ENCODE data around the gene JAML.

JAML gene

GRCh38 chr11:118239509-118240205, 14.8 kb upstream of the JAML start:
- no peak for DNase-seq

DNA sequence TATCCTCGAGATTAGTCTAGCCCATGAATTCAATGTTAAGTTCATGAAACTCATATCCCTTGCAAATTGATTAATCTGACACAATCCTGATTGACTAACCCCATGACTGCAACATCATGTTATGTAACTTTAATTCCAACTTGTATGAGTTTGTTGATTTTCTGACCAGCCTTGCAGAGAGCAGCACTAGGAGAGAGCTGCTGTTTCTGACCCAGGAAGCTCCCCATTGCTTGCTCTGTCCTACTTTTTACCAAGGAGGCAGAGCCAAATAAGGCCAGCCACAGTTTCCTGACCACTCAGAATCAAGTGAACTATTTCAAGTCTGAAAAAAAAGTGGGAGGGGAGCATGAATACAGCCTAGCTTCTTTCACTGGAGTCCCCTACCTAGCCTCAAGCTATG, 14.1 kb upstream of the JAML start:
- no peak for DNase-seq

- DNase-seq: no peak
These were observed 13.6 kb upstream of the JAML start for GRCh38 chr11:118238421-118238820.

- DNase-seq: no peak
These were observed 11.4 kb upstream of the JAML start for GRCh38 chr11:118236170-118236569.

GRCh38 chr11:118234833-118235232, 10.0 kb upstream of the JAML start:
- no peak for DNase-seq

GRCh38 chr11:118233850-118234249, 9.0 kb upstream of the JAML start:
- no peak for DNase-seq

- no peak for DNase-seq
These were observed 8.6 kb upstream of the JAML start for GRCh38 chr11:118233377-118233776.

- DNase-seq: no peak
These were observed 7.8 kb upstream of the JAML start for GRCh38 chr11:118232659-118233058.

- no peak for DNase-seq
These were observed 6.7 kb upstream of the JAML start for GRCh38 chr11:118231461-118231860.

DNA sequence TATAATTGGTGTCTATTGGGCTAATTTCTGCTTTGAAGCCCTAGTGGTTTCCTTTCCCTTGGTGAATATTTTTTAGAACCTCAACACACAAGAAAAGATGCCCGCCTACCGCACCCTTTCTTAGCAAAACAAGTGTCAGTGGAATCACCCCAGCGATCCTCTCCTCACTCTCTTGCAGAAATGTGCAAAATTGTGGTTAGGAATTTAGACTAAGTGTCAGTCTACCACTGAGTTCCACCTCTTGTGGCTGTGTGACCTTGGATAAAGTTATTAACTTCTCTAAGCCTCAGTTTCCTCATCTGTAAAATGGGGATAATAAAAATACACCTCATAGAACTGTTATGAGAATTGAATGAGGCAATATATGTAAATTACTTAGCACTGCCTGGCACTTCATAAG, 5.3 kb upstream of the JAML start:
- no peak for DNase-seq

GRCh38 chr11:118229274-118229847, 4.5 kb upstream of the JAML start:
- no peak for DNase-seq

- no peak for DNase-seq
These were observed 3.3 kb upstream of the JAML start for GRCh38 chr11:118227865-118228785.

DNA sequence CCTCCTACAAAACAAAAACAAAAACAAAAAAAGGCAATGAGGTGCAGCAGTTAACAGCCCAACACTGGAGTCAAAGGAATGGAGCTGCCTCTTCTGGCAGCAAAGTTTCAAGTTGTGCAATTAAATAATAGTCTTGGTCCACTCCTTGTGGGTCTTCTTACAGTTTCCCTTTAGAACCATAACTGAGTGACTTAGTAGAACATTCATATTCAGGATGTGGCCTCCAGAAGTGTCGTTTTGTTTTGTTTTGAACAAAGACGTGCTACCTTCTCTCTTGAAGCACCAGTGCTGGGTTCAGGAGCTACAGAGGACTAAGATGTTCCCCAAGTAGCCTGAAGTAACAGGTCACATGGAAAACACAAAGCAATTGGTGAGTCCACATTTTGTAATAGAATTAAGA, 2.0 kb upstream of the JAML start:
- DNase-seq: no peak

DNA sequence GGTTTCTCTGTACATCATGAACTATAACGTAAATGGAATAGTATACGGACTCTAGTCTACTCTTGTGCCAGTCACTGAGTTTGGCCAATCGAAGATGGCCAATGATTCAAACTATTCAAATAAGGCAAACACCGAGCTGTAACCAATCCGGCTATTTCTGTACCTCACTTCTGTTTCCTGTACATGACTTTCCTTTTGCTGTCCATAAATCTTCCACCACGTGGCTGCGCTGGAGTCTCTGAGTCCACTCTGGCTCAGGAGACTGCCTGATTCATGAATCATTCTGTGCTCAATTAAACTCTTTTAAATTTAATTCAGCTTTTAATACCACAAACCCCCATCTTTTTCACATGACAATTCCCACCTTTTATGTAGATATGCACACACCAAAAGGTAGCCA, 1.5 kb upstream of the JAML start:
- DNase-seq: no peak

DNA sequence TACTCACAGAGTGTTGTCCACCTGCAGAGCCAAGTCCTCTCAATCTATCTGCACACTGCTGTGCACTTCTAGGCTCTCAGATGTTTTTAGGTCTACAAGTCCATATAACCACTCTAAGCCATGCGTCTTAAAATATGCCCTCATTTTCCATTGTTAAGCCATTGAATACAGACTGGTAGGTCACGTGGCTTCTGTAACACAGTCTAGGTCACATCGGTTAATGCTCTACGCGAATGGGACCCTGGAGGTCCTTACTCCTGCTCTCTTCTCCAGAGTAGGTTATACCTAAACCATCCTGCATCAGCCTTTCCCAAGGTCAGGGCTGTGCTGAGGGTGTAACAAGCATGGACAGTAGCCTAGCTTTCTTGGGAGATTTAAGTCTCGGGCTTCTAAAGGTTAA, 819 bp downstream of the JAML start:
- DNase-seq: no peak

GRCh38 chr11:118223570-118223969, 1.2 kb downstream of the JAML start:
- no peak for DNase-seq

- DNase-seq: no peak
These were observed 2.4 kb downstream of the JAML start for GRCh38 chr11:118222437-118222836.

DNA sequence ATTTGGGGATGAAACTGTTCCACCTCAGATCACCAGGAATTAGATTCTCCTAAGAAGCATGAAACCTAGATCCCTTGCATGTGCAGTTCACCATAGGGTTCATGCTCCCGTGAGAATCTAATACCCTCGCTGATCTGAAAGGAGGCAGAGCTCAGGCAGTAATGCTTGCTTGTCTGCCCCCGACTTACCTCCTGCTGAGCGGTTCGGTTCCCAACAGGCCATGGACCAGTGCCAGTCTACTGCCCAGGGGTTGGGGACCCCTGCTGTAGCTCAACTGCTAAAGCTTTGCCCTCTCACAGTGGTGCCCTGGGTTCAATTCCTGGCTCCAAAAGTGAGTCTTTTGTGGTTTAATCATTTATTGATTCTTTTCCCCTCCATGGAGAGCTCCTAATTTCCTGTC, 3.4 kb downstream of the JAML start:
- DNase-seq: no peak

- DNase-seq: no peak
These were observed 5.1 kb downstream of the JAML start for GRCh38 chr11:118219732-118220131.

GRCh38 chr11:118219244-118219643, 5.6 kb downstream of the JAML start:
- DNase-seq: no peak

DNA sequence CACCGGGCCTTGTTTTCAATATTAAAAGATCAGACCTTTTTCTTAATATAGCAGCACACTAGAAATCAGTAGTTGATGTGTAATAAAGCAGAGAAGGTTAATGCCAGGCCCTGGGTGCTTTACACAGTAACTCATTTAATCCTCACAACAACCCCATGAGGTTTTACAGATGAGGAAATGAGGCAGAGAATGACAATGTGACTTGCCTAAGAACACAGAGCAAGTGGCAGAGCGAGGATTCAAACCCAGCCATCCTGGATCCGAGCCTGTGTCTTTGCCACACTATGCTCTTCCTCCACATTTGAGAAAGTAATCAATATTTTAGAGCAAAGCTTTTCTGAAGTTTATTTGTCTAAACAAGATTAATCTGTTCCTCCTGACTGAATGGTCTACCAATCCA, 7.2 kb downstream of the JAML start:
- no peak for DNase-seq

DNA sequence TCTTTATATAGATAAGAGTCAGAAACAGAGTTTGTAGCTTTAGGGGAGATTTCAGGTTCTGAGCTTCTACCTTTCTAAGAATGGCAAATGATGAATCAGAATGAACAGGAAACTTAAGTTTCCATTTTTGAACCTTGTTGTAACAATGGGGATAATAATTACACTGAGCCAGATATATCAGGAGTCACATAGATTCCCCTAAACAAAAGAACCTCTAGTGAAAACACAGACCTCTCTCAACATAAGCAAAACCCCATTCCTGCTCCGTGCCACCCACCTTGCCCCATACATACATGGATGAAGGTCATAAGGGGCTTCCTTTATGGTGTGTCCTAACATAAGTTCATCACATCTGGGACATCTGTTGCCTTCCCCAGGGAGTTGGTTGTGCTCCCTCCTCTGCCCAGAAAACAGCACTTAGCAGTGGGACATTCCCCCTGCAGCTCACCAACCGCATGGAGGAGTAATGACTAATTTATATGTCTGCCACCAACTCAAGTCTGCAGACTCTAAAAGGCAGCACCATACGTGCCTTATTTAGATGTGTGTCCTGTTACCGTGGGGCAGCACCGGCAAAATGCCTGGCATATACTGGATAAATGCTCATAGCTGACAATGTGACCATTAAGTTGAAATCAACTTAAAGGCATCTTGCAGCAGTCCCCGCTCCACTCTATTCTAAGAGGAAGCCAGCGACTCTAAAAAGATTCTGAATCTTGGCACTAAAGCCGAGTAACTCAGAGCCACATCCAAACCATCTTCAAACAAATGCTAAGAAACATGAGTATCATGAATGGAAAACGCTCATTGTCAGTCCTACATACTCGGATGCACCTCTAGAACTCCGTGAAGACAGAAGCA, 8.0 kb downstream of the JAML start:
- DNase-seq: no peak

- DNase-seq: no peak
These were observed 9.0 kb downstream of the JAML start for GRCh38 chr11:118215765-118216164.
